Islet precursor cell (in vitro differentiated cells): ENCODE data around the gene HTATSF1.

ENCODE experiments used
- DNase-seq: peaks from one replicate; pipeline ENCODE4 v3.0.0-alpha.2; 2018

Gene HTATSF1

GRCh38 chrX:136497556-136498052 is at the start of gene HTATSF1:
Gene HTATSF1 (plus strand): TSS chrX:136497592. CDS start chrX:136497685, 93 bp downstream.
- DNase-seq, result no peak

- DNase-seq, result no peak
Measured at GRCh38 chrX:136447968-136448367, 49.4 kb upstream of the HTATSF1 start.

- no peak for DNase-seq
Measured at GRCh38 chrX:136450050-136450830, 47.2 kb upstream of the HTATSF1 start.

GRCh38 chrX:136452614-136453013 is 44.8 kb upstream of the HTATSF1 start:
- no peak for DNase-seq

GRCh38 chrX:136453114-136453513 is 44.3 kb upstream of the HTATSF1 start:
- DNase-seq, result no peak

- DNase-seq, result no peak
Measured at GRCh38 chrX:136453771-136454170, 43.6 kb upstream of the HTATSF1 start.

GRCh38 chrX:136456133-136456532 is 41.3 kb upstream of the HTATSF1 start:
- DNase-seq, result no peak

- no peak for DNase-seq
Measured at GRCh38 chrX:136457303-136457917, 40.0 kb upstream of the HTATSF1 start.

GRCh38 chrX:136464589-136464988 is 32.8 kb upstream of the HTATSF1 start:
- no peak for DNase-seq

- DNase-seq, result no peak
Measured at GRCh38 chrX:136467303-136467702, 30.1 kb upstream of the HTATSF1 start.

GRCh38 chrX:136468391-136469103 is 28.8 kb upstream of the HTATSF1 start:
- no peak for DNase-seq

GRCh38 chrX:136473663-136474062 is 23.7 kb upstream of the HTATSF1 start:
- DNase-seq, result no peak

GRCh38 chrX:136475236-136475635 is 22.2 kb upstream of the HTATSF1 start:
- DNase-seq, result no peak

GRCh38 chrX:136476501-136476900 is 20.9 kb upstream of the HTATSF1 start:
- DNase-seq, result no peak

GRCh38 chrX:136477026-136477425 is 20.4 kb upstream of the HTATSF1 start:
- DNase-seq, result no peak

GRCh38 chrX:136480383-136480782 is 17.0 kb upstream of the HTATSF1 start:
- no peak for DNase-seq

- no peak for DNase-seq
Measured at GRCh38 chrX:136487647-136488046, 9.7 kb upstream of the HTATSF1 start, which contains the start of gene BRS3. Gene BRS3 (plus strand): TSS chrX:136487947. CDS start chrX:136488115, 168 bp downstream.

- no peak for DNase-seq
Measured at GRCh38 chrX:136488706-136489105, 8.7 kb upstream of the HTATSF1 start.

GRCh38 chrX:136491832-136492231 is 5.6 kb upstream of the HTATSF1 start:
- DNase-seq, result no peak

- DNase-seq, result no peak
Measured at GRCh38 chrX:136493011-136493410, 4.4 kb upstream of the HTATSF1 start.

- DNase-seq, result no peak
Measured at GRCh38 chrX:136495043-136495442, 2.3 kb upstream of the HTATSF1 start.

GRCh38 chrX:136496186-136496763 is 1.1 kb upstream of the HTATSF1 start:
- DNase-seq, result no peak
